ENCODE results near the gene KIRREL3. TPM values are rescaled to one million over a fixed set of nuclear protein-coding genes. Genes with fewer than 3 reads are reported as not detected.

Gene KIRREL3
- total RNA-seq, 1 donor from 2014 or later = not detected

GRCh38 chr11:126595560-126595959 lies 405.0 kb downstream of the KIRREL3 start:
- TF ChIP-seq, protein P1, sequence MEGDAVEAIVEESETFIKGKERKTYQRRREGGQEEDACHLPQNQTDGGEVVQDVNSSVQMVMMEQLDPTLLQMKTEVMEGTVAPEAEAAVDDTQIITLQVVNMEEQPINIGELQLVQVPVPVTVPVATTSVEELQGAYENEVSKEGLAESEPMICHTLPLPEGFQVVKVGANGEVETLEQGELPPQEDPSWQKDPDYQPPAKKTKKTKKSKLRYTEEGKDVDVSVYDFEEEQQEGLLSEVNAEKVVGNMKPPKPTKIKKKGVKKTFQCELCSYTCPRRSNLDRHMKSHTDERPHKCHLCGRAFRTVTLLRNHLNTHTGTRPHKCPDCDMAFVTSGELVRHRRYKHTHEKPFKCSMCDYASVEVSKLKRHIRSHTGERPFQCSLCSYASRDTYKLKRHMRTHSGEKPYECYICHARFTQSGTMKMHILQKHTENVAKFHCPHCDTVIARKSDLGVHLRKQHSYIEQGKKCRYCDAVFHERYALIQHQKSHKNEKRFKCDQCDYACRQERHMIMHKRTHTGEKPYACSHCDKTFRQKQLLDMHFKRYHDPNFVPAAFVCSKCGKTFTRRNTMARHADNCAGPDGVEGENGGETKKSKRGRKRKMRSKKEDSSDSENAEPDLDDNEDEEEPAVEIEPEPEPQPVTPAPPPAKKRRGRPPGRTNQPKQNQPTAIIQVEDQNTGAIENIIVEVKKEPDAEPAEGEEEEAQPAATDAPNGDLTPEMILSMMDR (IDR thresholded peaks at IDR 0.05) = no peak
- Histone ChIP-seq H3K27me3 (peaks cover 5% of the 10 kb centered on the region), H3K4me1 (no peaks in the 10 kb centered on the region), H3K4me3 (no peak overlapping the region), H3K36me3 (no peaks in the 10 kb centered on the region), H3K9me3 (no peaks in the 10 kb centered on the region), H3K27ac (no peak overlapping the region)
- no peak for ATAC-seq
- intact Hi-C loops (cut with DNase I) = no loop called here
- DNase-seq = no peak

DNA sequence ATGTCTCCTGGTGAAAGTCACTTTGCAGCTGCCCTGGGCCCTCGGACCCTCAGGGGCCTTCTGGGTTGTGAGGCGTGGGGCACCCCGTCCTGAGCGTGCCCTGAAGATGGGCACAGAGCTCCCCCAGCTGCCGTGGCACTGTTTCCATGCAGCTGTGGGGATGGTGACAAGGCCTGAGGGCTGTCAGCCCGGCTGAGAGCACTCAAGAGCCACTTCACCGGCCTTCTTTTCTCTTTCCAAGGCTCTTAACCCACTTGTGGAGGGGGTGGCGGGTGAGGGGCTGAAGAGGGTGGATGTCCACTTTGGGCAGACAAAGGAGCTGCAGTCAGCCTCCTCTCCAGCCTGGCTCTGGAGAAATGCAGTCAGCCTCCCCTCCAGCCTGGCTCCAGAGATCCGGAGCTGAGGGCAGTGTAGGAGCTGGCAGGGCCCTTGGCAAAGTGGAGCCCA lies 405.6 kb downstream of the KIRREL3 start:
- ATAC-seq = peak; percentile 47
- no peaks in the 10 kb centered on the region for H3K36me3 ChIP-seq
- TF ChIP-seq, protein P1 (IDR thresholded peaks at IDR 0.05) = no peak
- peak; percentile 73 for DNase-seq
- no peak overlapping the region for H3K27ac ChIP-seq
- H3K9me3 ChIP-seq = no peaks in the 10 kb centered on the region
- H3K4me3 ChIP-seq = no peak overlapping the region
- H3K27me3 ChIP-seq = peaks cover 5% of the 10 kb centered on the region
- no peaks in the 10 kb centered on the region for H3K4me1 ChIP-seq
- intact Hi-C loops (cut with DNase I) = no loop called here

DNA sequence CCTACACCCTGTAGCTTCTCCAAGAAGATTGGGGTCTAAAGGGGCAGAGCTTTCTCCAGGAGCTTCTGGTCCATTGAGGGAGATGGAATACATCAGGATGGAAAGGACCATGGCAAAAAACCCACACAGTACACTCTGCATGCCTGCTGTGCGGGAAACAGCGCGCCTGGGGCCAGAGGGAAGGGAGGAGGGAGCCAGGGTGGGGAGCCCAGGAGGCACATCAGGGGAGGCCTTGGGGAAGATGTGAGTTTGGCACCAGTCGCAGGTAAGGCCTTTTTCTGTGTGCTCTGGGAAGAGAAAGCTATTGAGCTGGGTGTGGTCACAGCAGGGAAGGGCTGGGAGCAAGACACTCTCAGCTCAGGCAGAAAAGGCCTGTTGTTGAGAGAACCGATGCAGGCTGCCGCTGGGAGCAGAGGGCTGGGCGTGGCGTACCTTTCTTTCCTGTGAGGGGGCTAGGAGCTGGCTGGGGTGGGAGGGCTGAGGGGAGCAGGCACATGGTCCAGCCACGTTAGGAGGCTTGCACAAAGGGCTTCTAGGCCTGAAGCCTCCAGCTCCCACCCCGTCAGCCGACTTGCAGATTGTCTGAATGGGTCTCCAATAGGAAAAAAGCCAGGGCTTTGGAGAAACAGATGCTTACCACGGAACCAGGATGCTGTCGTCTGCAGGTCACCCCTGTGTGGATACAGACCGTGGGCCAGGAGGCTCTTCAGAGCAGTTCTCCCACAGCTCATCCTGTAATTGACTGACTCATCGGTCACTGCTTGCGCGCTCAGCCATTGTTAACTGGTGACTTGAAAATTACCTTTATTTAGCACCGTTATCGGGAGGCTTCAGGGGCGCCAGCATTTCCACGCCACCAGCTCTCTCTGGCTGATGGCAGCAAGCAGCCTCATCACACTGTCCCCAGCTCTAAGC lies 407.8 kb downstream of the KIRREL3 start:
- Histone ChIP-seq H3K9me3 (no peaks in the 10 kb centered on the region), H3K36me3 (no peaks in the 10 kb centered on the region), H3K4me1 (no peaks in the 10 kb centered on the region), H3K27ac (no peak overlapping the region), H3K4me3 (no peak overlapping the region), H3K27me3 (no peaks in the 10 kb centered on the region)
- no peak for ATAC-seq
- intact Hi-C loops (cut with DNase I) = no loop called here
- DNase-seq = no peak
- TF ChIP-seq, protein P1 (IDR thresholded peaks at IDR 0.05) = no peak

GRCh38 chr11:126591966-126592489 lies 408.5 kb downstream of the KIRREL3 start:
- H3K4me1 ChIP-seq = no peaks in the 10 kb centered on the region
- ATAC-seq (no peak), DNase-seq (no peak)
- no peak overlapping the region for H3K4me3 ChIP-seq
- TF ChIP-seq, protein P1 (IDR thresholded peaks at IDR 0.05) = no peak
- intact Hi-C loops (cut with DNase I) = no loop called here
- no peaks in the 10 kb centered on the region for H3K36me3 ChIP-seq
- H3K27ac ChIP-seq = no peak overlapping the region
- H3K9me3 ChIP-seq = no peaks in the 10 kb centered on the region
- H3K27me3 ChIP-seq = no peaks in the 10 kb centered on the region

DNA sequence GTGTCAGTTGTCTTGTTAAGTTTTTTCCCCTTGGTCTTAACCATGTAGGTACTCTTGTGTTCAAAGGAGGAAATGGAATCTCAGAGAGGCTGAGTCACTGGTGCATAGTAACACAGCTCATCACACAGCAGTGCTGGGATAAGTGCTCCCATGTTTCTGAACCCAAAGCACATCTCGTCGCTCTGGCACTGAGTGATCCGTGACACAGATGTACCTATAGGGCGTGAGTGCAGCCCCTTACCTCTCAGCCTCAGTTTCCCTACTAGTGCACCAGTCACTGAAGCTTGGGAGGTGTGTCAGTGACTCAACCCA lies 411.1 kb downstream of the KIRREL3 start:
- Histone ChIP-seq H3K9me3 (no peaks in the 10 kb centered on the region), H3K27ac (no peak overlapping the region), H3K4me1 (no peaks in the 10 kb centered on the region), H3K36me3 (no peaks in the 10 kb centered on the region), H3K27me3 (no peaks in the 10 kb centered on the region), H3K4me3 (no peak overlapping the region)
- intact Hi-C loops (cut with DNase I) = no loop called here
- no peak for ATAC-seq
- TF ChIP-seq, protein P1 (IDR thresholded peaks at IDR 0.05) = no peak
- DNase-seq = no peak
